KMS-11 (cell line): ENCODE measurements around the gene SHOC2.

Experiments used
- H2AFZ ChIP-seq: fragments of 200-600 bp; sonication (generic); 2 replicates; pipeline ENCODE4 v1.6.1; 2016; ENCODE audit warnings: antibody characterized with exemption, mixed run types, low read depth
- H3K27ac ChIP-seq: fragments of 200-600 bp; sonication (generic); 2 replicates; pipeline ENCODE4 v1.6.1; 2016; ENCODE audit warnings: mild to moderate bottlenecking, mixed run types
- H3K27me3 ChIP-seq: fragments of 200-600 bp; sonication (generic); 2 replicates; pipeline ENCODE4 v1.6.1; 2017; ENCODE audit warnings: mild to moderate bottlenecking, low read depth, mixed run types, moderate library complexity; ENCODE audit not compliant: insufficient read depth
- H3K36me3 ChIP-seq: fragments of 200-600 bp; sonication (generic); 2 replicates; pipeline ENCODE4 v1.6.1; 2017; ENCODE audit warnings: mild to moderate bottlenecking, mixed run types; ENCODE audit not compliant: insufficient read depth
- H3K4me1 ChIP-seq: fragments of 200-600 bp; sonication (generic); 2 replicates; pipeline ENCODE4 v1.6.1; 2016; ENCODE audit warnings: mild to moderate bottlenecking, low read depth, mixed run types; ENCODE audit not compliant: poor library complexity, severe bottlenecking
- H3K4me2 ChIP-seq: fragments of 200-600 bp; sonication (generic); 2 replicates; pipeline ENCODE4 v1.7.0; 2016; ENCODE audit warnings: mild to moderate bottlenecking, mixed run types
- H3K4me3 ChIP-seq: fragments of 200-600 bp; sonication (generic); IDR thresholded peaks from 2 replicates; pipeline ENCODE4 v1.6.1; 2017; ENCODE audit warnings: low read depth, low read length, mixed read lengths; ENCODE audit not compliant: insufficient read depth
- H3K79me2 ChIP-seq: fragments of 200-600 bp; sonication (generic); 2 replicates; pipeline ENCODE4 v1.6.1; 2016; ENCODE audit warnings: low read depth, mixed run types; ENCODE audit not compliant: insufficient read depth
- H3K9ac ChIP-seq: fragments of 200-600 bp; sonication (generic); 2 replicates; pipeline ENCODE4 v1.6.1; 2016; ENCODE audit warnings: mild to moderate bottlenecking, mixed run types
- H4K20me1 ChIP-seq: fragments of 200-600 bp; sonication (generic); 2 replicates; pipeline ENCODE4 v1.6.1; 2016; ENCODE audit warnings: mild to moderate bottlenecking, mixed run types; ENCODE audit not compliant: insufficient read depth
- TF ChIP-seq, protein P1 (sequence below): fragments of 200-600 bp; sonication (generic); conservative IDR thresholded peaks from 2 replicates; pipeline ENCODE4 v1.6.1; 2017; ENCODE audit warnings: low read depth, mild to moderate bottlenecking, antibody characterized with exemption, low read length, moderate library complexity, mixed read lengths

Gene SHOC2

DNA sequence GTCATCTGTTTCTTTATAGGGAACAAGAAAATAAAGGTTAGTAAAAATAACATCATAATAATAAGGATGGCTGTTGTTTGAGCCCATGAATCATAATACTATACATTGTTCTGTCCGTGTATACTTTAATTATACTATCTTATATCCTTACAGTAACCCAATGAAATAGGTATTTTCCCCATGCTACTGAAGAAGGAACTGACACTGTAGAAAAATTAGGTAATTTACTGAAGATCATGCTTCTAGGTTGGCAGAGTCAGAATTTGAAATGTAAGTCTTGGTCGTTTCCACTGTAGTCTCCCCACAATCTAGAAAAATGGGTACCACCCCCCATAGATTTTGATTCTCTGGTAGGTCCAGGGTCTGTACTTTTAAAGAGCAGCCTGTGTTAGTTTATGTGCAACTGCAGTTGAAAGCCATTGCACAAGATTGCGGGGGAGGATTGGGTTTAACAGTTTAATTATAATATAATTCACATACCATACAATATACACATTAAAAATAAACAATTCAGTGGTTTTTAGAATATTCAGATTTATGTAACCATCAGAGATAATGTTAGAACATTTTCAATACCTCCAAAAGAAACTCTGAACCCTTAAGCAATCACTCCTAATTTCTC lies 47.7 kb downstream of the SHOC2 start:
- no peaks in the 10 kb centered on the region for H3K36me3 ChIP-seq
- no peak overlapping the region for H3K9ac ChIP-seq
- H3K27ac ChIP-seq = no peak overlapping the region
- TF ChIP-seq, protein P1, sequence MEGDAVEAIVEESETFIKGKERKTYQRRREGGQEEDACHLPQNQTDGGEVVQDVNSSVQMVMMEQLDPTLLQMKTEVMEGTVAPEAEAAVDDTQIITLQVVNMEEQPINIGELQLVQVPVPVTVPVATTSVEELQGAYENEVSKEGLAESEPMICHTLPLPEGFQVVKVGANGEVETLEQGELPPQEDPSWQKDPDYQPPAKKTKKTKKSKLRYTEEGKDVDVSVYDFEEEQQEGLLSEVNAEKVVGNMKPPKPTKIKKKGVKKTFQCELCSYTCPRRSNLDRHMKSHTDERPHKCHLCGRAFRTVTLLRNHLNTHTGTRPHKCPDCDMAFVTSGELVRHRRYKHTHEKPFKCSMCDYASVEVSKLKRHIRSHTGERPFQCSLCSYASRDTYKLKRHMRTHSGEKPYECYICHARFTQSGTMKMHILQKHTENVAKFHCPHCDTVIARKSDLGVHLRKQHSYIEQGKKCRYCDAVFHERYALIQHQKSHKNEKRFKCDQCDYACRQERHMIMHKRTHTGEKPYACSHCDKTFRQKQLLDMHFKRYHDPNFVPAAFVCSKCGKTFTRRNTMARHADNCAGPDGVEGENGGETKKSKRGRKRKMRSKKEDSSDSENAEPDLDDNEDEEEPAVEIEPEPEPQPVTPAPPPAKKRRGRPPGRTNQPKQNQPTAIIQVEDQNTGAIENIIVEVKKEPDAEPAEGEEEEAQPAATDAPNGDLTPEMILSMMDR = no peak
- peaks cover 27% of the 10 kb centered on the region for H3K4me1 ChIP-seq
- H3K4me3 ChIP-seq = no peak overlapping the region
- H2AFZ ChIP-seq = no peak overlapping the region
- H4K20me1 ChIP-seq = peaks cover 31% of the 10 kb centered on the region
- peaks cover 59% of the 10 kb centered on the region; the same call in 1 of the 2 replicates for H3K79me2 ChIP-seq
- no peaks in the 10 kb centered on the region for H3K27me3 ChIP-seq
- no peak overlapping the region for H3K4me2 ChIP-seq

DNA sequence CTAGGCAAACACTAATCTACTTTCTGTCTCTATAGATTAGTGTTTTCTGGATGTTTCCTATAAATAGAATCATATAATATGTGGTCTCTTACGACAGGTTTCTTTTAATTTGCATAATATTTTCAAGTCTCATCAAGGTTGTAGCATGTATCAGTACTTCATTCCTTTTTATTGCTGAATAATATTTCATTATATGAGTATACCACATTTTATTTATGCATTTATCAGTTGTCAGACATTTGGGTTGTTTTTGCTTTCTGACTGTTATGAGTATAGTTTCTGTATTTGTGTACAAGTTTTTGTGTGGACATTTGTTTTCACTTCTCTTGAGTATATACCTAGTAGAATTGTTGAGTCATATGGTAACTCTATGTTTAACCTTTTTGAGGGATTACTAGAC lies 48.2 kb downstream of the SHOC2 start:
- Histone ChIP-seq H3K36me3 (no peaks in the 10 kb centered on the region), H3K27me3 (no peaks in the 10 kb centered on the region), H3K4me1 (peaks cover 27% of the 10 kb centered on the region), H3K9ac (no peak overlapping the region), H2AFZ (no peak overlapping the region), H4K20me1 (peaks cover 31% of the 10 kb centered on the region), H3K79me2 (peaks cover 59% of the 10 kb centered on the region; the same call in 1 of the 2 replicates), H3K4me2 (no peak overlapping the region), H3K4me3 (no peak overlapping the region), H3K27ac (no peak overlapping the region)
- TF ChIP-seq, protein P1 = no peak

DNA sequence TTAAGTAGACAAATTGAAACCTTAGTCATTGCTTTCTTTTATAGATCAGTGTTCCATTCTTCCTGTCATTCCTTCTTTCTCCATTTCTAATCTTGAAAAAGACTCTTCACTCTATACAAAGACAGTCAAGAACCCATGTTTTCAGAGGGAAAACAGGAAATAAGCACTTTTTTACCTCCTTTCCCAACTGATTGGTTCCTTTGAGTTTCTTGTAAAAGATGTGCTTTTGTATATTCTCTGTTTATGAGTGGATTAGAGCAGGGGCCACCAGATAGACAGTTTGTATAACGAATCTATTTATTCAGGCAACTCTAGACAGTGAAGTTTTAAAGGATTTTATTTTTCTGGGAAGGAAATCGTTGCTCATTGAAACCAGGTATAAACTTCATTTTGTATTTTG lies 49.8 kb downstream of the SHOC2 start:
- Histone ChIP-seq H3K79me2 (peaks cover 63% of the 10 kb centered on the region; the same call in 1 of the 2 replicates), H3K36me3 (no peaks in the 10 kb centered on the region), H3K27me3 (no peaks in the 10 kb centered on the region), H3K27ac (no peak overlapping the region), H3K4me2 (no peak overlapping the region), H2AFZ (no peak overlapping the region), H3K4me3 (no peak overlapping the region), H4K20me1 (peaks cover 23% of the 10 kb centered on the region), H3K4me1 (peaks cover 27% of the 10 kb centered on the region), H3K9ac (no peak overlapping the region)
- TF ChIP-seq, protein P1 = no peak

DNA sequence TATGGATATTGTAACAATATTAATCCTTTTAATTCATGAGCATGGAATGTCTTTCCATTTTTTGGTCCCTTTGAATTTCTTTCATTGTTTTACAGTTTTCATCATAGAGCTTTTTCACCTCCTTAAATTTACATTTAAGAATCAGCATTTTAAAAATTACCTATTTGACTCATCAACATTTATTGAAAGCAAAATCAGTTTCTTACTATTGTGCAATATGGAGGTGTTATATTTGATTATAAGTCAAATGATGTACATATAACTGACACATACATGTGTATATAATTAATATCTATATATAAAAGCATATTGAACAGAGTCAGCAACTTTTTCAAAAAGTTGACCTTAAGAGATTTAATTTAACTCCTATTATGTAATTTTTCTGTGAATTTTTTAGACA lies 52.2 kb downstream of the SHOC2 start:
- H3K4me2 ChIP-seq = no peak overlapping the region
- H3K36me3 ChIP-seq = no peaks in the 10 kb centered on the region
- H3K4me3 ChIP-seq = no peak overlapping the region
- H3K9ac ChIP-seq = no peak overlapping the region
- TF ChIP-seq, protein P1 = no peak
- no peak overlapping the region for H2AFZ ChIP-seq
- H3K27ac ChIP-seq = no peak overlapping the region
- H3K27me3 ChIP-seq = no peaks in the 10 kb centered on the region
- H3K79me2 ChIP-seq = peaks cover 76% of the 10 kb centered on the region; the same call in 1 of the 2 replicates
- peaks cover 12% of the 10 kb centered on the region; the same call in 1 of the 2 replicates for H4K20me1 ChIP-seq
- H3K4me1 ChIP-seq = peaks cover 11% of the 10 kb centered on the region
